ENCODE results near the gene ANKS1A. TPM values are rescaled to one million over a fixed set of nuclear protein-coding genes. Genes with fewer than 3 reads are reported as not detected.

Gene ANKS1A
- total and polyA plus RNA-seq, 10 donors, result 5.1 to 68.9 (median 45.6) TPM

- Histone ChIP-seq H3K27ac (peak overlapping the region in 2 of 8 donors; percentile 9 to 11), H3K4me1 (peaks cover 4 to 59% (median 25%) of the 10 kb centered on the region in 6 donors)
These were observed 64.3 kb downstream of the ANKS1A start for GRCh38 chr6:34953061-34954025.

GRCh38 chr6:34955442-34955841 is 66.4 kb downstream of the ANKS1A start:
- Histone ChIP-seq H3K4me1 (peaks cover 7 to 76% (median 31%) of the 10 kb centered on the region in 6 donors), H3K27ac (peak overlapping the region in 4 of 8 donors; percentile 25 to 78 (median 45)), H3K9me3 (no peaks in the 10 kb centered on the region), H3K27me3 (replicated peaks in 1 of 7) (no peaks in the 10 kb centered on the region), H3K4me3 (no peak overlapping the region), H3K36me3 (no peaks in the 10 kb centered on the region)
- 9 to 33% (median 19%) methylated on average over 3 of the region's 3 CpGs for WGBS, 5 donors
- DNase-seq, result no peak
- TF ChIP-seq CTCF (IDR thresholded peaks at IDR 0.05 in 8 of 11, conservative IDR thresholded peaks at IDR 0.05 in 3 of 11), result no peak
- intact Hi-C loops (cut with DNase I; ENCODE audit: low total_unique reads), result no loop called here

More at GRCh38 chr6:34953061-34954025, 64.3 kb downstream of the ANKS1A start:
- no peak for TF ChIP-seq POLR2A (IDR thresholded peaks at IDR 0.05)
- TF ChIP-seq CTCF (IDR thresholded peaks at IDR 0.05 in 8 of 11, conservative IDR thresholded peaks at IDR 0.05 in 3 of 11), result no peak
- TF ChIP-seq POLR2AphosphoS5 (IDR thresholded peaks at IDR 0.05), result no peak
- 72 to 84% (median 78%) methylated on average over 2 of the region's 2 CpGs for WGBS, 5 donors
- Histone ChIP-seq H3K27me3 (replicated peaks in 1 of 7) (no peaks in the 10 kb centered on the region), H3K9me3 (no peaks in the 10 kb centered on the region), H3K36me3 (no peaks in the 10 kb centered on the region), H3K4me3 (no peak overlapping the region)
- intact Hi-C loops (cut with DNase I; ENCODE audit: low total_unique reads), result no loop called here
- no peak for DNase-seq

DNA sequence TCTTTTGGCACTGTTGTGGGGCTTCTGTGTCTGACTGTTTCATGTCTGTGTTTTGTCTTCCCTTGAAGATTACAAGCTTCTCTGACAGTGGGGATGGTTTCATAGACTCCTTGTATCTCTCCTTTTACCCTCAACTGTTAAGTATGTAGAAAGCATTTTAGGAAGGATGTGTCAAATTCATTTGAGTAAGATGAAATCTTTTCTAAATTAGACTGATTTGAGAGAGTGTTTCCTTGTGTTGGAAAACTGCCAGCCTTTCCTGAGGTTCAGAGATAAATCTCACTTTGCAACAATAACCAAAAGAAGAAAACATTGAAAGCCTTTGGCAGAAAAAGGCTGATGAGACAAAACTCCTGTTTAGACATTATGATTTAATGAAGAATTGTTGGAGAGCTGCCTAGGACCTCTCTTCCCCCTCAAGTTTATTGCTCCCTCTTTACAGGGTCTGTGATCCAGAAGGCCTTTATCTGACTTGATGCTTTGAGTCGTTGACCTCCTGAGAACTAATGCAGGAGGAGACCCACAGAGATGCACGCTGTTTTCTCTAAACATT is 68.3 kb downstream of the ANKS1A start:
- DNase-seq, result no peak
- peaks cover 12 to 92% (median 37%) of the 10 kb centered on the region in 6 donors for H3K4me1 ChIP-seq
- 54 to 77% (median 67%) methylated on average over 2 of the region's 2 CpGs for WGBS, 5 donors
- intact Hi-C loops (cut with DNase I; ENCODE audit: low total_unique reads), result no loop called here
- no peaks in the 10 kb centered on the region for H3K27me3 ChIP-seq (replicated peaks in 1 of 7)
- no peaks in the 10 kb centered on the region for H3K9me3 ChIP-seq
- H3K4me3 ChIP-seq, result no peak overlapping the region
- no peak for TF ChIP-seq POLR2A (IDR thresholded peaks at IDR 0.05)
- TF ChIP-seq POLR2AphosphoS5 (IDR thresholded peaks at IDR 0.05), result no peak
- TF ChIP-seq CTCF (IDR thresholded peaks at IDR 0.05 in 8 of 11, conservative IDR thresholded peaks at IDR 0.05 in 3 of 11), result no peak
- H3K27ac ChIP-seq, result peak overlapping the region in 5 of 8 donors; percentile 54 to 78 (median 61)
- H3K36me3 ChIP-seq, result no peaks in the 10 kb centered on the region

DNA sequence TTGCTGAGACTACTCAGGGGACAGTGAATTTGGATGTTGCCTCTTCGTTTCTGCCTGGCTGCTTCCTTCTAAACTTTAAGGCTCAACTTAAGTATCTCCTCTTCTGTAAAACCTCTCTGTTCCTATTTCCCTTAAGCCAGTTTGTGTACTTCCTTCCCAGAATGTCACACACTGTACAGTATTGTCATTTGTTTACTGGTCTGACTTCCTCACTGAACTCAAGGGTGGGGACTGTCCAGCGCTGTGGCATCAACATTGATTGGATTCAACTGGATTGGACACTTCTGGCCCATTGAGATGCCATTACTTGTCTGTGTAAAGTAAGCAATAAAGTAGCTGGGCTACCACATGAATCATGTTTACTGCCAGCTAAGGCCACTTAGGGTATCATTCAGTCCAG is 69.7 kb downstream of the ANKS1A start:
- H3K4me1 ChIP-seq, result peaks cover 12 to 85% (median 34%) of the 10 kb centered on the region in 6 donors
- no peak for DNase-seq
- H3K27me3 ChIP-seq (replicated peaks in 1 of 7), result no peaks in the 10 kb centered on the region
- no peak overlapping the region for H3K4me3 ChIP-seq
- WGBS, 5 donors, result 64 to 70% (median 66%) methylated on average over 2 of the region's 2 CpGs
- H3K9me3 ChIP-seq, result no peaks in the 10 kb centered on the region
- H3K27ac ChIP-seq, result peak overlapping the region in 6 of 8 donors; percentile 2 to 78 (median 60)
- no peaks in the 10 kb centered on the region for H3K36me3 ChIP-seq
- intact Hi-C loops (cut with DNase I; ENCODE audit: low total_unique reads), result no loop called here
- TF ChIP-seq POLR2AphosphoS5 (IDR thresholded peaks at IDR 0.05) (peak in 1 of 3 donors; percentile 45), POLR2A (IDR thresholded peaks at IDR 0.05) (no peak)
